C4-2B (cell line): ENCODE results near the gene WWOX.

Source experiments
- ZFX ChIP-seq: fragments of 450-650 bp; IDR thresholded peaks from 2 replicates; pipeline ENCODE4 v1.6.1; 2017
- TF ChIP-seq, protein P1 (sequence below): fragments of 450-650 bp; conservative IDR thresholded peaks from 2 replicates; pipeline ENCODE4 v1.5.1; 2017; ENCODE audit warnings: mild to moderate bottlenecking

DNA sequence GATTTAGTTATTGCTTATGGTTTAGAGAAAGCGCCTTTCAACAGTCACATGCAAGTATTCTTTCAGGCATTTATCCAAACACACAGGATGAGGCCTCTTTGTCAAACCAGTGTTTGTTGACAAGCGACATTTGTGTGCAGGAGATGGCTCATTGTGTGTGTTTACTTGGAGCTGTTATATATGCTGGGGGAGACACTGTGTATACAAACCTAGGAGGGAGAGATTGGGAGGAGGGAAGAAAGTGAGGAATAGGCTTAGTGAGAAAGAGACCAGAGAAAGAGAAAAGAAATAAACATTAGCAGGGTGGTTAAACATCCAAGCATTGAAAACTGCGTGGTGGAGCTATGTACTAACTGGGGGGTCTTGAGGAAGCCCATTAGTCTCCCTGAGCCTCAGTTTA lies 1063.5 kb downstream of the WWOX start:
- TF ChIP-seq, protein P1, sequence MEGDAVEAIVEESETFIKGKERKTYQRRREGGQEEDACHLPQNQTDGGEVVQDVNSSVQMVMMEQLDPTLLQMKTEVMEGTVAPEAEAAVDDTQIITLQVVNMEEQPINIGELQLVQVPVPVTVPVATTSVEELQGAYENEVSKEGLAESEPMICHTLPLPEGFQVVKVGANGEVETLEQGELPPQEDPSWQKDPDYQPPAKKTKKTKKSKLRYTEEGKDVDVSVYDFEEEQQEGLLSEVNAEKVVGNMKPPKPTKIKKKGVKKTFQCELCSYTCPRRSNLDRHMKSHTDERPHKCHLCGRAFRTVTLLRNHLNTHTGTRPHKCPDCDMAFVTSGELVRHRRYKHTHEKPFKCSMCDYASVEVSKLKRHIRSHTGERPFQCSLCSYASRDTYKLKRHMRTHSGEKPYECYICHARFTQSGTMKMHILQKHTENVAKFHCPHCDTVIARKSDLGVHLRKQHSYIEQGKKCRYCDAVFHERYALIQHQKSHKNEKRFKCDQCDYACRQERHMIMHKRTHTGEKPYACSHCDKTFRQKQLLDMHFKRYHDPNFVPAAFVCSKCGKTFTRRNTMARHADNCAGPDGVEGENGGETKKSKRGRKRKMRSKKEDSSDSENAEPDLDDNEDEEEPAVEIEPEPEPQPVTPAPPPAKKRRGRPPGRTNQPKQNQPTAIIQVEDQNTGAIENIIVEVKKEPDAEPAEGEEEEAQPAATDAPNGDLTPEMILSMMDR: no peak
- no peak for TF ChIP-seq ZFX
